Measurements from ENCODE around the gene PPM1L.

PPM1L gene

DNA sequence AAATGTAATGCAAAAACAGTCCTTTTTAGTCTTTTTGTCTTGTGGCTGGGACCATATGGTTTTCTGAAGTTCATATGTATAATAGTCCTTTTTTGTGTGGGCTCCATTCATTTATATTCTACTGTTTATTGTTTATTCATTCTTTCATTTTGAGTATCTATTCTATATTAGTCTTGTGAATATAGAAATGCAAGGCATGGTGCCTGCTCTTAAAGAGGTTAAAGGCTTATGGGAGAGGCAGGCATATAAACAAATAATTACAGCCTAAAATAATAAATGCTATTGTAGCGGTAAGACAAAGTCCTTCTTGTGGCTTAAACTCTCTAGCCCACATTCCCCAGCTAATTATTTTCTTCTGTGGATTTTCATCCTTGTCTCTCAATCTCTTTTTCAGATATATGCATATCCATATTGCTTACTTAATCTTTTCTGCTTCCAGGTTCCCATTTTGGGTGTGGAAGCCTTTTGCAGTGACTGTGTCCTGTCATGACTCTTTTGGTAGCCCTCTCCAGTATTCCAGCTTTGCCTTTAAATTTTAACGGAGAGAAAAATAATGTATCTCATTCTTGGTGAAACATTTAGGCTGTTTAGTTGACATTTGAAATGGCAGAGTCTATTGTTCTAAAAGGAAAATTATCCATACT, 101.6 kb downstream of the PPM1L start:
- DNase-seq = no peak

DNA sequence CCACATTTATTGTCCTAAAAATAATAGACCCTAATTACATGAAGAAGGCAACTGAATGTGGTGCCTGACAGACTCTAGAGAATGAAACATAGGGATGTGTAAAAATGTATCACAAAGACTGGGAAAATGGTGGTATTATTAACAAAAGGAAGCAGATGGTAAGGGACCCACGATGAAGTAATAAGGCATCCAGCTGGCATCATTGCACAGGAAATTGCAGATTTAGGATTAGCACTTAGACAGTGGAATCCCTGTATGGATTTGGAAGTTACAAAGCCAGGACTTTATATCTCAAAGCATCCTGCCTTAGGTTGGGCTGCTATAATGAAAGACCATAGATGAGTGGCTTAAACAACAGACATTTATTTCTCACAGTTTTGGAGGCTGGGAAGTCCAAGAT, 104.3 kb downstream of the PPM1L start:
- DNase-seq = no peak

DNA sequence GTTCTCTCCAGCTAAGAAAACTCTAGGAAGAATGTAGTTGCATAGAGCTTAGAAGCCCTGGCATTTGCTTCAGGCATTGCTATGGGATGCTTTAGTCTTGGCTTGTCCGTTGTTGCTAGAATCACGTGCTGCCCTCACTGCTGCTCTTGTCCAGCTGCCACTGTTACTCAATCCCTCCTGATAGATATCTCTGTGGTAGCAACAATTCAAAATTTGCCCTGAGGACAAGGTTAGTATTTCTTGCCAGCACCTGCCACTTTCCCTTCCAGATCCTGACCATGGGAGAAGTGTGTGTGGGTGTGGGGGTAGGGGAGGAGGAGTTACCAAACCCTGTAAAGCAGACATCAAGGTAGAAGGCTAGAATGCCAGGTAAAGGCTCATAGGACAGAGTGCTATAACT, 113.8 kb downstream of the PPM1L start:
- DNase-seq = no peak

DNA sequence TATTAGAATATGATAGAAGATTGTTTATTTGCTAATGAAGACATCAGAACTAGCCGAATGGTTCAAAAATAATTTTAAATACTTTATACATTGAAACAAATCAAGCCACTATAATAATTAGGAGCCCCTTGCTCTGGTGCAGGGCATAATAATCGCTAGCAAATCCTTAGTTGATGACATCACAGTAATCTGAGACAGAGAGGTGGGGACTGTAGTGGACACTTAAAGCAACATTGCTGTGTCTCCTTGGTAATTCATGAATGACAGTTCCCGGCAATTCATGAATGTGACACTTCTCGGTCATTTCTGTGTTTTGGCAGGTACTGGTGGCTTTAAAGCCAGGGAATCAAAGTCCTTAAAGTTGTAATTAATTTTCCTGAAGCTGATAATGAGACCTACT, 114.3 kb downstream of the PPM1L start:
- DNase-seq = no peak

DNA sequence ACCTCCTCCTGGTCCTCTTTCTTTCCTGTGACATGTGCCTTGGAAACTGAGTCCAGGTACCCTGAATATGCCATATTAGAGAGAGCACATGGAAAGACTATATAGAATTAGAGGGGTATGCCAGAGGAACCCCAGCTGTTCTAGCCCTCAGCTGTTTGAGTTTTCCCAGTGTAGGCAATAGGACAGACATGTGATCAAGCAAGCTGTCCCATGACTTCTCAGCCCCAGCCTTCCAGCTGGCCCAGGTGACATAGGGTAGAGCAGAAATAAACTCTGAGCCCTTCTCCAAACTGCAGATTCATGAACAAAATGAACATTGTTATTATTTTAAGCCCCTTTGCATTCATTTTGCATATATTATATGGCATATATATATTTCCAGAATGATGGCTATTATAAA, 118.7 kb downstream of the PPM1L start:
- no peak for DNase-seq

DNA sequence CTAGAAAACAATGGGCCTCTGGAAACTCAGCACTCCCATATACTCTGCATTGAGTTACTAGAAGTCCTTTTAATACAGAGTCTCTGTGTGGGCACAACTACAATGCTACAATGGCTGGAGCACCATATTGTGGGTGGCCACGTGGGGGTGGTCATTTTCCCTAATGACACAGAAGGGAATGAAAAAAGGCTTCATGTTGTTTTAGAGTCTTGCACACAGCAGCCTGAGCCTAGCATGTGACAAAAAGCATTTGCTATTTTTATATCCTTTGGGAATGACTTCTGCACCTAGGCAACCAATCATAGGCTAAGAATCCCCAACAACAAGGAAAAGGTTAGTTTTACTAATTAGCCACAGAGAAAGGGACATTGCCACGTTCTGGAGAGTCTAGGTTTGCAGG, 120.6 kb downstream of the PPM1L start:
- no peak for DNase-seq

DNA sequence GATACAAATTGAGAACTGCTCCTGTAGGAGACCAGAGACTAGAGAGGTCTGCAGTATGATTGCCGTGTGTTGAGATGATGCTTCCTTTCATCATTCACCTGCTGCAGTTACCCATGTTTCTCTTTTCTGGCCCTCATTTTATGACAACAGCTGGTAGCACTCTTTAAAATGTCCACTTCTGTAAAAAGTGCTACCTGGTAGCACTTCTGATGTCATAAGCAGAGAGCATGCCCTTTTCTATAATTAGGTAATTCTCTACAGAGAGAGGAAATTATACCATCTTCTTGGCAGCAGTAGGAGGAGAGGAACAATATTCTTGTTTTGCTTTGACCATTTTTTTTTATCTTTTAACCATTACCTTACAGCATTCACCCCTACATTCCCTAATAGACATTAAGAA, 123.8 kb downstream of the PPM1L start:
- no peak for DNase-seq

DNA sequence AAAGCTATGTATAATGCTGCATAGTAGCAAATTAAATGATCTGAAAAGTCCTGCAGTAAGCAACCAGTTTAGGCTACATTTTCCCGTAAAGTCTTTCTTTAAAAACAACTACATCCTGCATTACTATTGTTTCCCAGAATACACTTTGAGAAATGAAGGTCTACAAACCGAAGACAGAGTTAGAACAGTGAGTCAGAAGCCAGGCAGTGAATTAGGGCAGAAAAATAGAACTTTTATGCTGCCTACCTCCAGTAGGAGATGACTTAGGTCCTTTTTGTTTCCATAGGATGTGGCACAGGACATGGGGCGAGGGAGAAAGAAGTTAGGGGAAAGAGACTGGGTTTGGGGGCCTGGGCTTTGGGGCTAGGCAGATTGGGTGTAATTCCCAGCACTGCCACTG, 127.3 kb downstream of the PPM1L start:
- DNase-seq = no peak

DNA sequence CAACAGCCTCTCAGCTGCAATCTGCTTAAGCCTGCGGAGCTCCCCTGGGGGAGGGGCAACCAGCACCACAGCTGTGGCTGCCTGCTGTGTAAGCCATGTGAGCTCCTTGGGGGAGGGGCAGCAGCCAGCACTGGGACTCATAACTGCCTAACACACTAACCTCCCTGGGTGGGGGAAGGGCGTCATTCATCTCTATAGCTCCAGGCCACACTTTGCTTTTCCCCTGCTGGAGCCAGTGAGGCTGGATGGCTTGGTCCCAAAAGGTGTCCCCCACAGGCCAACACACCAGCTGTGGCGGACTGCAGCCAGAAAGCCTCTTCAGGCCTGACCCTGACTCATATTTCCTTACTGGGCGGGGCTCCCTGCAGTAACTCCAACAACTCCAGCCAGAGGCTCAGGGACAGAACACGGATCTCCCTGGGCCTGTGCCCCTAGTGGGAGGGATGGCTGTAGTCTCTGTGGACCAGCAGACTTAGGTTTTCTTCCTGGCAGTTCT, 129.8 kb downstream of the PPM1L start:
- DNase-seq = no peak

DNA sequence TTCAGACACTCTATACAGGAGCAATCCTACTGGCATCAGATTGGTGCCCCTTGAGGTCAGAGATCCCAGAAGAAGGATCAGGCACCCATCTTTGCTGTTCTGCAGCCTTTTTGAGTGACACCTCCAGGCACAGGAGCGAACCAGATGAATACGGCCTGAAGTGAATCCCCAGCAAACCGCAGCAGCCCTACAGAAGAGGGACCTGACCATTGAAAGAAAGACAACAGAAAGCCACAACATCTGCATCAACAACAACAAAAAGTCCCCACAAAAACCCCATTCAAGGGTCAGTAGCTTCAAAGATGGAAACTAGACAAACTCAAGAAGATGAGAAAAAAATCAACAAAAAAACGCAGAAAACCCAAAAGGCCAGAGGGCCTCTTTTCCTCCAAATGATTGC, 130.4 kb downstream of the PPM1L start:
- DNase-seq = no peak

DNA sequence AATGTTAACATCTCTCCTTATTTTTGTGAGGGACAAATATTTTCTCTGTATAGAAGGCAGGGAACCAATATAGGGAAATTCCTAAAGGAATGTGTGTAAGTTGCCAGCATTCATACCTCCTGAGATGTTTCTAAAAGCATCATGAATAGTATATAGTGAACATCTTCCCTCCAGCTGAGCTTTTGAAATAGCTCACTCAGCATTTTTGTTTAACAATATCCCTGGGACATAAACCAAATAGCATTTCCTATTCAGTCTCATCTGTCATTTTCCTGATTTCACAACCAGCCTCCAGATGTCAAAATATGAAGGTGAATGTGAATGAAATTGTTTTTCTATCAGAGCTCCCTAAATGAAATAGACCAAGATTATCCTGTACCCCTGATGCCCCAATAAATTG, 137.2 kb downstream of the PPM1L start:
- no peak for DNase-seq

DNA sequence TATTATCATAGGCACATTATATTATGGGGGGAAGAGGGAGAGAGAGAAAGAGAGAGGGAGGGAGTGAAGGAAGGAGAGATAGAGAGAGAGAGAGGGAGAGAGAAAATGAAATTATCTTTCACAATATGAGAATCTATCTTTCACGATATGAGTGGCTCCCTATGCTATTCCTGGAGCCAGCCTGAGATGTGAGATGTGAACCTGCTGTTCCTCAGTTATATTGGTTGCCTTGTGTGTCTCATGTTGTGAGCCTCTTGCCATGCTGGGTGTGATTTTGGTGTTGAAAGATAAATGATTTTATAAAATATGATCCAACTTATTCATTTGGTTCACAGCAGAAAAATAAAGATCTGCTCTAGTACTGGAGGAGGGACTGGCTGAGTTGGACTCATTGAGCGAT, 148.7 kb downstream of the PPM1L start:
- DNase-seq = no peak

DNA sequence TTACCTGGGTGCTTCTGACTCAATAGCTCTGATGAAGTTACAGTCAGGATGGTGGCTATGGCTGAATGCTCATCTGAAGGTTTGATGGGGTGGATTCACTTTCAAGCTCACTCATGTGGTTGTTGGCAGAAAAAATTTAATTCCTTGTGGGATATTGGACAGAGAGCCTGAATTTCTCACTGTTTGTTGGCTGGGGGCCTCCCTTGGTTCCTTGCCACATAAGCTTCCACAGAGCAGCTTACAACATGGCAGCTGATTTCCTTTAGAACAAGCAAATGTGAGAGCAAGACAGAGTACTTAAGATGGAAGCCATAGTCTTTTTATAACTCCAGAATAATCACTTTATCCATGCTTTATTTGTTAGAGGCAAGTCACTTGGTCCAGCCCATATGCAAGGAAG, 150.6 kb downstream of the PPM1L start:
- no peak for DNase-seq

DNA sequence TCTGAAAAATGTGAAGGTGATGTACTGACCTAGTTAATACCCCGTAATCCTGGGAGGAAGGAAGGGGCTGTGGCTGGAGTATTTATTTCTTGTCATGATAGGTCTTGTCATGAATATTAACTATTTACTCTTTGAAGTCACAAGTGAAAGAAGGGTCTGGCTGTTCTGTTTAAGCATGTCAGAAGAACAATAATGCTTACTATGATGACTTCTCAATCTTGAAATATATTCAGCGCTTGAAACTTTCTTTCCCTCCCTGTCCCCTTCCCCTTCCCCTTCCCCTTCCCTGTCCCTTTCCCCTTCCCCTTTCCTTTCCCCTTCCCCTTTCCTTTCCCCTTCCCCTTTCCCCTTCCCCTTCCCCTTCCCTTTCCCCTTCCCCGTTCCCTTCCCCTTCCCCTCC, 153.9 kb downstream of the PPM1L start:
- DNase-seq = no peak

DNA sequence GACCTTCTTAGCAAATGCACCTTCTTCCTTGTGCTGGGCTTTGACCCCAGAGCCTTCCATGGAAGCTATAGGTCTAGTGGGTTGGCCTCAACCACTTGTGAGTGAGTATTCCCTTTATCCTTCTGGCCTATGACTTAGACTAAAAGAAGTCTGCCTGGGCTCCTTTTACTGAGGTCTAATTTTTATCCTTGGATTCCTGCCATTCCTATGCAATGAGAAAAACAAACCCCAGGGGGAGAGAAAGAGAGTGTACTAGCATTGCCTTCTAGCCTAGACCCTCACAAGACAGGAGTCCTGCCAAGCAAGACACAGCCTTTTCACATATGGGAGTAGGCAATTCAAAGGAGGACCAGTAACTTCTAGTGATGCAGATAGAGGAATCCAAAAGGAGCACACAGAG, 155.4 kb downstream of the PPM1L start:
- no peak for DNase-seq

DNA sequence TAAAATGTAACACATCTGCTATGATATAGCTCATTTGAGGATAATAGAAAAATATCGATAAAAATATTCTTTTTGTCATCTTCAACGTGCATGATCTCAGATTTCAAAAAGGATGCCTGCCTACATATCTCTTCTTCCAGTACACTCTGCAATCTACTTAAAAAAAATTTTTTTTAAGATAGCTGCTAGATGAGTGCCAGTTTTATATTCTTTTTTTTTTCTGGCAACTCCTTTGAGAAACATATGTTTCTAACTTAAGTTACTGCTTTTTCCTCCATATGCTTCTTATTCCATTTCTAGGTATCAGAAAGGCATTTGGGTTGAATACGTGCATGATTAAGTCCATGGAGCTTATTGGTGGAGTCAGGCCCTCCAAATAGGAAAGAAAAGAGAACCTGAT, 160.4 kb downstream of the PPM1L start:
- DNase-seq = no peak

DNA sequence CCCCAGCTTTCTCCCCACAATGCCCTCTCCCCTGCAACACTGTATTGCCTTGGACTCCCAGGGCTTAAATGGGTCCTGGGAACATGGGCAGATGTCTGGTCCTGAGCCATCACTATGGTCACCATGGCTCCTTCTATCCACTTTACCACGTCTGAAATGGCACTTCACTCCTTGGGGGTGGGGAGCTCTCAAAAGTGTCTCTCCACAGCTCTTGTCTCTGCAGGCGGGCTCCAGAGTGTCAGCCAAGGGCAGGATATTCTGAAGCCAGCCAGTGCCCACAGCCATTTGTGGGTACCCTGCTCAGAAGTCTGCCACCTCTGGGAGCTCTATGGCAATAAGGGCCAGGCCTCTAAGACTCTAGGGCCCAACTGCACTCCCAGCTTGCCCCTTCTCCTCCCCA, 163.9 kb downstream of the PPM1L start:
- no peak for DNase-seq

DNA sequence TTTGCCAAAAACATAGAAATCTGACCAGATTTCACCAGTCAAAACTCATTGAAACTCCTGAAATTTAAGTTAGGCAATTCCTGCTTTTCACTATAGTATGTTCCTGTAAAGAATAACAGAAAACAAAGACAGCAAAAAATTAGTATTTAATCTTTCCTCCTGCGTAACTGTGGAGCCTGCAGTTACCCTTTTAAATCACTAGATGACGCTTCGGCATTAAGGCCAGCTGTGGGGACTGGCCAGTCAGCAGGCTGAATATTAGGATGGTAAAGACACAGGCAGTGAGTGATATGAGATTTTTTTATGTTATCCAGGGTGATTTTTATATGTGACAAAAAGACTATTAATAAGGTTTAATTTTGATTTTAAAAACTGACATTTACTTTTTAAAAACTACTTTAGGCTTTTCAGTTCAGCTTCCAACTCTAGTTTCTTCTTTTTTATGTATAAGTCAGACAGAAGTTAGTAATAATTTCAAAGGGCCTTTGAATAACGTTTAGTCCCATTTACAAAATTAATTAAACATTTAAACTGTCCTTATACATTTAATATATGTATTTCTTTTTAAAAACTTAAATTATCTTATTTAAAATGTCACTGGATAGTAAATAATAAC, 165.1 kb downstream of the PPM1L start:
- no peak for DNase-seq

DNA sequence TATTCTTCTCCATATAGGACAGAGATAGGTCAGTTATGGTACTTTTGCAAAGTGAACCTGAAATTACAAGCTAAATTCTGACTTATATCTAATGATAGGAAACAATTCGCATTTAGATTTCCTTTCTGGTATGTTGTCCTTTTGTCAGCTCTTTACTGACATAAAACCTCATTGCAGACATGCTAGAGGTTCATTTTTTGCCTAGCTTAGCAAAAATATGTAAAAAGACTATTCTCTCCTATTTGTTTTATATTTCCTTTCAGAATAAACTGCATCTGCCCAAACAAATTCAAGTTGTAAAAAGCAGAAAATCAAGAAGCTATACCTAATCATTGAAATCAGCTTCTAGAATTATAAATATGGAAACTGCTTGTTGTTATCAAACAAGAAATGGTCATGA, 168.7 kb downstream of the PPM1L start:
- no peak for DNase-seq

DNA sequence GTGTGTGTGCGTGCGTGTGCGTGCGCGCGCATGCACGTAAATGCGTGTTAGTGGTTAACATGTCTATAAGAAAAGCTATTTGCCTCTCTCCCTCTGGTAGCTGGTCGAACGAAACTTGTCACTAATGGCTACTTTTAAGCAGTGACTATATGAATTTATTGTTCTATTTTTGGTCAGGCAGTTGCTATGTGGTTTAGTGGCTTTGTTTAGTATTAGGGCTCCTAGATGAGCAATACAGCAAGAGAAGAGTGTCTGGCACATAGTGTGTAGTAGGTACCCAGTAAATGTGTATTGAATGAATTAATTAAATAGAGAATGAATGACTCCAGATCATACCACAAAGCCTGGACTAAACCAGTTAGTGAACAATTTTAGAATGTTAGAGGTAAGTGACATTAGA, 171.6 kb downstream of the PPM1L start:
- no peak for DNase-seq

DNA sequence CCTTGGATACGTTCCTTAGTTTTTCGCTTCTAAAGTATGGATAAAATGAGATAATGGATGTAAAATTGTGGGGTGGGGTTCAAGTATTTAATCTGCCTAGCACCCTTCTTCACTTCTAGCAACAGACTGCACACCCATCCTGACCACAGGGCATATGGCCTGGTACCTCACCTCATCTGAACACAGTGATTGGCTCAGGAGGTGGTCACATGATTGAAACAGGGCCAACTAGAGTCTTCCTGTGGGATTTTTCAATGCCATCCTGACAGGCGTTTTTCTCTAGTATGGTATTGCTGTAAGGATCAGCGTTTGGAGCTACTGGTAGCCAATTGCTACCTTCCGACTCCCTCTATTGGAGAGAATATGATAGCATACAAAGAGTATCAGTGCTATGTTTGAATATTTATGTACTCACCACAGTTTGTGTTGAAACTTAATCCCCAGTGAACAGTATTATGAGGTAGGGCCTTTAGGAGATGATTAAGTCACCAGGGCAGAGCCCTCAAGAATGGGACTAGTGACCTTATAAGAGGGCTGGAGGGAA, 172.2 kb downstream of the PPM1L start:
- DNase-seq = no peak

DNA sequence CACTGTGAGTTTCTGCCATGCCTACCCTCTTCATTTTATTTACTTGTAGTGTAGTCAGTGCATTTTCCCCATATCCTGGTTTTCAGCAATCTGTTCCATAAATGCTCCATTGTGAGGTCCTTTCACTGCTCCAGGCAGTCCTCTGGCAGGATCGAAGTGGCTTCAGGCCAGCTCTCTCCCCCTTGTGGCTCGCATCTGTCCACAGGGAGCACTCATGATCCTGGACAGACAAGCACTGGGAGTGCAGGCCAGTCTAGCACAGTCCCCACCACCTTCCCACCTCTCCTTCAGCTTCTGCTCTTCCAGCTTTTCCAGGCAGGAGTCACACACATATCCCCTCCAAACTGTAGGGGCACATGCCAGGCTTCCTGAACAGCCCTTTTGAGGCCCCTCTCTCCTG, 173.6 kb downstream of the PPM1L start:
- no peak for DNase-seq

DNA sequence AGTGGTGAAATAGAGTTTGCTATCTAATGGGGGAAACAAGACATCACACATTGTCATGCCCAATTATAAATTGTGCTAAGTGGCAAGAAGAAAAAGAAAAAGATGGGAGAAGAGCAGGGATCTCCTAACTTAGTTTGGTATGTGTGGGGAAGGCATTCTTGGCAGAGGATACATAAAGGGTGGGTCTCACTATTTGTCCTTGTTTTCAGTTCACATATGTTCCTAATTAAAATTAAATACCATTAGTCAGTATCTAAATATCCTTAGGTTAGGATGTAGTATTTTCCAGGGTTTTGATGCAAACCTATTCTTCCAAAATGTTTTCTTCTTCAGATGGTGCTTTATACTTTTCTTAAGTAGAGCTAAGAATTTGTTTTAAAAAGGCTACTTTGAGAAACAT, 175.4 kb downstream of the PPM1L start:
- DNase-seq = no peak

DNA sequence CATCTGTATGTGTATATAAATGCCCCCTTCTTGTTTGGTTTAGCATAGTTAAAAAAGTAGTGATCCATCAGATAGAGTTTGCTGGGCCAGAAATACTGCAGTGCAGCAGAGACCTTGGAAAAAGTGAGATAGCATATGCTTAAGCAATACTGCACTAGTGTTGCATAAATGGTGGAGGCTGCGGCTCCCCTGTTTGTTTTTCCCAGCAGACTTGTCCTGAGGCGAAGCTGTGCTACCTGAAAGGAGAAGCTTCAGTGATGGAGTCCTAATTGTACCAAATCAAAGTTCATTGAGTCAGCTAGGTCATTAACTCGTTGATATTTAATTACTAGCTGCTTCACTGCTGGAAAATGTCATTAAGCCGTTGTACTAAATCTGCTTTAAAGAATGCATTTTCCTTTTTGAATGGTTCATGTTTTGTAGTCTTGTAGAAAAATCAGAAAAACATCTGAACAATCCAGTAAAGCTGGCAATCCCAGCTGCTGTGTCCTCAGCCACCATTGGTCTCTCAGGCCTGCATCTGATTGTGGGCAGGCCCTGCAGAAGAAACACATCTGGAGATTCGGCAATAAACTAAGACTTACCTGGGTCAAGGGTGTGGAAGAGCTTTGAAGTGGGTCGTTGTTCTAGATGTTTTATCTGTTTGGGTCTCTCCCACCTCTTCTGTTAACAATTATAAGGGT, 179.5 kb downstream of the PPM1L start:
- no peak for DNase-seq

Data from activated CD4-positive, alpha-beta T cell treated with anti-CD3 and anti-CD28 coated beads, Interleukin-2, amount 50 U/mL, for 1 hour (primary cell).